ENCODE data around the gene EFL1. TPM values are rescaled to one million over a fixed set of nuclear protein-coding genes. Genes with fewer than 3 reads are reported as not detected.

Gene EFL1
- total and polyA plus RNA-seq, 2 of the 4 experiments (the other 2 are of a cell fraction) = 10.1 to 24.6 TPM

DNA sequence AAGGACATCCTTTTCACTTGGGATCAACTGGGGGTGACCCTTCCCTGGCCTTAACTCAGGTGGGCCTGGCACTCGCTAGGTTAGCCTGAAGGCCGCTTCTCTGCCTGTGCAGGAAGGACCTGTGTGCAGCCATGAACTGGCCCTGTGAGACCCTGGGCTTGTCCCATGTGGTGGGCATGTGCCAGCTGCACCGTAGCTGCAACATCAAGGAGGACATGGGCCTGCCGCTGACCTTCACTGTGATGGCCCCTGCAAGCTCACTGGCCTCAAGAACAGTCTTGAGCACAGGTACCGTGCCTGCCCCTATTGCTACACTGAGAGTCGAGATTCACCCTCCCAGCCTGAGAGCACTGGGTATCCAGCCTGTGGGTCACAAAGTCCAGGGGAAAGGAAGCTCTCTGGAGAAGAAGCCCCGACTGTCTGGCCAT is 43.1 kb upstream of the EFL1 start:
- Histone ChIP-seq H3K14ac (replicated peaks; ENCODE audit: low read depth, low read length) (no peak overlapping the region), H4K91ac (ENCODE audit: insufficient read depth, low read depth, low read length) (no peak overlapping the region), H3K79me1 (ENCODE audit: low read depth in 1 of 2, low read length in 2 of 2) (no peaks in the 10 kb centered on the region), H4K20me1 (ENCODE audit: insufficient read depth, low read length) (no peaks in the 10 kb centered on the region), H2AK5ac (ENCODE audit: low read depth, low read length) (no peak overlapping the region), H2BK15ac (ENCODE audit: low read depth, low read length) (no peak overlapping the region), H3K9ac (ENCODE audit: low read depth, low read length) (no peak overlapping the region), H3K18ac (ENCODE audit: low read depth, low read length) (no peak overlapping the region), H3K23ac (ENCODE audit: low read depth, low read length) (no peak overlapping the region), H3K27me3 (ENCODE audit: control insufficient read depth, insufficient read depth, low read length) (peaks cover 34% of the 10 kb centered on the region), H3K4me2 (ENCODE audit: low read depth, low read length) (no peak overlapping the region), H3K27ac (ENCODE audit: insufficient read depth, low read length) (no peak overlapping the region), H2AFZ (replicated peaks; ENCODE audit: low read length, poor library complexity) (no peak overlapping the region), H3K36me3 (ENCODE audit: control insufficient read depth, insufficient read depth, low read length) (no peaks in the 10 kb centered on the region), H3K4ac (ENCODE audit: low read depth, low read length) (no peak overlapping the region), H4K8ac (ENCODE audit: low read depth in 2 of 2, low read length in 2 of 2) (no peak overlapping the region), H4K5ac (ENCODE audit: low read depth, low read length) (no peak overlapping the region), H3K4me1 (ENCODE audit: control insufficient read depth, insufficient read depth, low read length) (no peaks in the 10 kb centered on the region), H2AK9ac (replicated peaks; ENCODE audit: low read depth, low read length, poor library complexity) (no peak overlapping the region), H3K9me3 (ENCODE audit: control insufficient read depth, insufficient read depth, low read length) (peaks cover 6% of the 10 kb centered on the region), H2BK5ac (ENCODE audit: low read depth, low read length, poor library complexity, severe bottlenecking) (no peak overlapping the region), H3K9me1 (ENCODE audit: insufficient read depth, low read length) (peaks cover 4% of the 10 kb centered on the region), H2BK20ac (ENCODE audit: low read depth, low read length) (no peak overlapping the region), H2BK120ac (ENCODE audit: low read depth, low read length) (no peak overlapping the region), H3K56ac (ENCODE audit: extremely low read depth, insufficient read depth, low read length) (no peak overlapping the region), H3K4me3 (ENCODE audit: insufficient read depth, low read depth, low read length) (no peak overlapping the region)
- no peak for TF ChIP-seq BHLHE40 (IDR thresholded peaks at IDR 0.05; ENCODE audit: low read depth, low read length)
- no peak for TF ChIP-seq MXI1 (IDR thresholded peaks at IDR 0.05; ENCODE audit: borderline replicate concordance, low read depth, low read length)
- TF ChIP-seq CHD1 (IDR thresholded peaks at IDR 0.05; ENCODE audit: low read depth, low read length) = no peak
- TF ChIP-seq, protein P1, sequence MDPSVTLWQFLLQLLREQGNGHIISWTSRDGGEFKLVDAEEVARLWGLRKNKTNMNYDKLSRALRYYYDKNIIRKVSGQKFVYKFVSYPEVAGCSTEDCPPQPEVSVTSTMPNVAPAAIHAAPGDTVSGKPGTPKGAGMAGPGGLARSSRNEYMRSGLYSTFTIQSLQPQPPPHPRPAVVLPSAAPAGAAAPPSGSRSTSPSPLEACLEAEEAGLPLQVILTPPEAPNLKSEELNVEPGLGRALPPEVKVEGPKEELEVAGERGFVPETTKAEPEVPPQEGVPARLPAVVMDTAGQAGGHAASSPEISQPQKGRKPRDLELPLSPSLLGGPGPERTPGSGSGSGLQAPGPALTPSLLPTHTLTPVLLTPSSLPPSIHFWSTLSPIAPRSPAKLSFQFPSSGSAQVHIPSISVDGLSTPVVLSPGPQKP (IDR thresholded peaks at IDR 0.05; ENCODE audit: borderline replicate concordance, low read depth, low read length) = no peak
- TF ChIP-seq NFE2L2 (IDR thresholded peaks at IDR 0.05; ENCODE audit: low read depth, low read length) = no peak
- TF ChIP-seq, protein P2, sequence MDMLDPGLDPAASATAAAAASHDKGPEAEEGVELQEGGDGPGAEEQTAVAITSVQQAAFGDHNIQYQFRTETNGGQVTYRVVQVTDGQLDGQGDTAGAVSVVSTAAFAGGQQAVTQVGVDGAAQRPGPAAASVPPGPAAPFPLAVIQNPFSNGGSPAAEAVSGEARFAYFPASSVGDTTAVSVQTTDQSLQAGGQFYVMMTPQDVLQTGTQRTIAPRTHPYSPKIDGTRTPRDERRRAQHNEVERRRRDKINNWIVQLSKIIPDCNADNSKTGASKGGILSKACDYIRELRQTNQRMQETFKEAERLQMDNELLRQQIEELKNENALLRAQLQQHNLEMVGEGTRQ (IDR thresholded peaks at IDR 0.05; ENCODE audit: low read depth, low read length) = no peak
- TF ChIP-seq RAD21 (IDR thresholded peaks at IDR 0.05; ENCODE audit: low read length) = no peak
- TF ChIP-seq POLR2A (IDR thresholded peaks at IDR 0.05; ENCODE audit: low read depth, low read length) = no peak
- ChIA-PET CTCF (no interaction called here), POLR2A (ENCODE audit: unreplicated experiment) (no interaction called here)
- dilution Hi-C loops (cut with HindIII; ENCODE audit: low sequenced_read_pairs, unreplicated experiment) = no loop called here
- no peak for DNase-seq
- no peak for ATAC-seq (ENCODE audit: low read depth)
- BruUV-seq (replicated peaks) = no TSS peak
- 74% methylated on average over 4 of the region's 7 CpGs; no CpG with 5 or more reads in 1 of the 2 experiments for WGBS, 2 experiments (ENCODE audit: extremely low coverage in 2 of 2, insufficient read length in 1 of 2)
- intact Hi-C loops (cut with micrococcal nuclease) = no loop called here
- in situ Hi-C loops (cut with MboI; ENCODE audit: low sequenced_read_pairs) = no loop called here
